NB4 (cell line): ENCODE measurements around the gene HIBADH.
A peak's percentile ranks its signal among the peaks of the same experiment; 100 is the strongest.

Experiments
- DNase-seq: peaks from one replicate; pipeline ENCODE4 v3.0.0; 2010; ENCODE audit warnings: low read depth
- H3K4me3 ChIP-seq: one replicate; pipeline ENCODE4 v1.5.1; 2011; ENCODE audit warnings: mild to moderate bottlenecking, low read depth, low read length, moderate library complexity
- CTCF ChIP-seq: IDR thresholded peaks from one replicate; pipeline ENCODE4 v1.5.1; 2012; ENCODE audit warnings: low read depth, low read length
- MAX ChIP-seq: IDR thresholded peaks from 2 replicates; pipeline ENCODE4 v1.6.1; 2011; ENCODE audit warnings: low read depth, low read length
- MYC ChIP-seq: IDR thresholded peaks from 2 replicates; pipeline ENCODE4 v1.6.1; 2011; ENCODE audit warnings: low read depth, low read length
- POLR2A ChIP-seq: IDR thresholded peaks from 2 replicates; pipeline ENCODE4 v1.6.1; 2011; ENCODE audit warnings: mild to moderate bottlenecking; ENCODE audit not compliant: insufficient read length; ENCODE audit errors: extremely low read depth

The HIBADH gene

GRCh38 chr7:27688056-27688455 lies 25.4 kb upstream of the HIBADH start:
- H3K4me3 ChIP-seq: no peak overlapping the region
- no peak for DNase-seq
- TF ChIP-seq MAX (no peak), CTCF (no peak)

- no peak overlapping the region for H3K4me3 ChIP-seq
- no peak for TF ChIP-seq MYC
- no peak for TF ChIP-seq MAX
- TF ChIP-seq POLR2A: no peak
- no peak for TF ChIP-seq CTCF
- DNase-seq: peak; percentile 67
Measured at GRCh38 chr7:27686315-27686714, 23.6 kb upstream of the HIBADH start.

GRCh38 chr7:27685893-27686292 lies 23.2 kb upstream of the HIBADH start:
- no peak for TF ChIP-seq CTCF
- TF ChIP-seq MYC: no peak
- TF ChIP-seq POLR2A: no peak
- TF ChIP-seq MAX: no peak
- no peak for DNase-seq
- no peak overlapping the region for H3K4me3 ChIP-seq

- DNase-seq: no peak
- no peak for TF ChIP-seq MAX
- no peak for TF ChIP-seq MYC
- no peak for TF ChIP-seq POLR2A
- TF ChIP-seq CTCF: no peak
- H3K4me3 ChIP-seq: no peak overlapping the region
Measured at GRCh38 chr7:27685209-27685608, 22.5 kb upstream of the HIBADH start.

GRCh38 chr7:27684491-27684890 lies 21.8 kb upstream of the HIBADH start:
- DNase-seq: no peak
- TF ChIP-seq CTCF (no peak), MAX (no peak), POLR2A (no peak), MYC (no peak)
- H3K4me3 ChIP-seq: no peak overlapping the region

GRCh38 chr7:27680610-27681009 lies 17.9 kb upstream of the HIBADH start:
- no peak overlapping the region for H3K4me3 ChIP-seq
- no peak for DNase-seq
- TF ChIP-seq MYC (no peak), POLR2A (no peak), MAX (no peak), CTCF (no peak)
